Astrocyte of the cerebellum (primary cell): ENCODE measurements around the gene EEA1.
A peak's percentile ranks its signal among the peaks of the same experiment; 100 is the strongest.

Experiments used
- DNase-seq: peaks from one replicate; pipeline ENCODE4 v3.0.0-alpha.2; 2011; ENCODE audit warnings: low read depth
- H3K4me3 ChIP-seq: 2 replicates; pipeline ENCODE4 v1.5.1; 2011; ENCODE audit warnings: mild to moderate bottlenecking, low read depth, low read length, moderate library complexity
- CTCF ChIP-seq: IDR thresholded peaks from 2 replicates; pipeline ENCODE4 v1.5.1; 2012; ENCODE audit warnings: low read length, low read depth, moderate library complexity, mild to moderate bottlenecking; ENCODE audit errors: missing control alignments
- in situ Hi-C: cut with HindIII; loops from 2 replicates; pipeline ENCODE4 v1.10.0; 2017; ENCODE audit warnings: low sequenced_read_pairs

Gene EEA1

GRCh38 chr12:92735131-92735721 lies 193.9 kb downstream of the EEA1 start:
- DNase-seq, result peak; percentile 98
- peak; percentile 57 for TF ChIP-seq CTCF
- no peak overlapping the region for H3K4me3 ChIP-seq
- in situ Hi-C loops, result no loop called here

- no peak overlapping the region for H3K4me3 ChIP-seq
- in situ Hi-C loops, result no loop called here
- no peak for TF ChIP-seq CTCF
- DNase-seq, result no peak
These were observed 195.4 kb downstream of the EEA1 start for GRCh38 chr12:92733661-92734060.

- in situ Hi-C loops, result no loop called here
- no peak for DNase-seq
- no peak overlapping the region for H3K4me3 ChIP-seq
- TF ChIP-seq CTCF, result no peak
These were observed 195.9 kb downstream of the EEA1 start for GRCh38 chr12:92733181-92733580.

- DNase-seq, result no peak
- TF ChIP-seq CTCF, result no peak
- H3K4me3 ChIP-seq, result no peak overlapping the region
- in situ Hi-C loops, result no loop called here
These were observed 196.4 kb downstream of the EEA1 start for GRCh38 chr12:92732716-92733115.

- TF ChIP-seq CTCF, result no peak
- in situ Hi-C loops, result no loop called here
- DNase-seq, result no peak
- no peak overlapping the region for H3K4me3 ChIP-seq
These were observed 196.9 kb downstream of the EEA1 start for GRCh38 chr12:92732216-92732615.

GRCh38 chr12:92730758-92731157 lies 198.3 kb downstream of the EEA1 start:
- DNase-seq, result no peak
- in situ Hi-C loops, result no loop called here
- H3K4me3 ChIP-seq, result no peak overlapping the region
- no peak for TF ChIP-seq CTCF

GRCh38 chr12:92729773-92730305 lies 199.3 kb downstream of the EEA1 start:
- no peak for DNase-seq
- in situ Hi-C loops, result no loop called here
- H3K4me3 ChIP-seq, result no peak overlapping the region
- no peak for TF ChIP-seq CTCF
